Measurements from ENCODE around the gene LNPK. TPM values are rescaled to one million over a fixed set of nuclear protein-coding genes. Genes with fewer than 3 reads are reported as not detected.

Gene LNPK
- total RNA-seq, 1 donor = 55.0 TPM

DNA sequence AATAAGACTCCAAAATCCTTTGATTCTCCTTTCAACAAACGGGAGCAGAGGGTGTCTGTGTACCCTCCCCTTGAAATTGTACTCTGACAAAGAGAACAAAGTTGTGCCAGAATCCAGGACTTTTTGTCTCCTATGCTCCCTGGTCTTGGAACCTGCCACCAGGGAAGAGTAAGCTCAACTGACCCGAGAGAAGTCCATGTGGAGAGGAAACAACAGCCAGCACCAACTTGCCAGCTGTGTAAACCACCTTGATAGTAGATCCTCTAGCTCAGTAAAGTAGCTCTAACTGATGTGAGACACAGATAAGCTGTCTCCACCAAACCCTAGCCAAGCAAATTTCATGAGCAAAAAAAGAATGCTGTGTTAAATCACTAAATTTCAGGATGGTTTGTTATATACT, 46.9 kb downstream of the LNPK start:
- H3K9me3 ChIP-seq (ENCODE audit: low read depth, low read length) = no peaks in the 10 kb centered on the region
- H3K4me2 ChIP-seq (ENCODE audit: insufficient read depth, low read length) = no peak overlapping the region
- H3K27me3 ChIP-seq (ENCODE audit: insufficient read depth, low read length) = no peaks in the 10 kb centered on the region
- TF ChIP-seq, protein P1, sequence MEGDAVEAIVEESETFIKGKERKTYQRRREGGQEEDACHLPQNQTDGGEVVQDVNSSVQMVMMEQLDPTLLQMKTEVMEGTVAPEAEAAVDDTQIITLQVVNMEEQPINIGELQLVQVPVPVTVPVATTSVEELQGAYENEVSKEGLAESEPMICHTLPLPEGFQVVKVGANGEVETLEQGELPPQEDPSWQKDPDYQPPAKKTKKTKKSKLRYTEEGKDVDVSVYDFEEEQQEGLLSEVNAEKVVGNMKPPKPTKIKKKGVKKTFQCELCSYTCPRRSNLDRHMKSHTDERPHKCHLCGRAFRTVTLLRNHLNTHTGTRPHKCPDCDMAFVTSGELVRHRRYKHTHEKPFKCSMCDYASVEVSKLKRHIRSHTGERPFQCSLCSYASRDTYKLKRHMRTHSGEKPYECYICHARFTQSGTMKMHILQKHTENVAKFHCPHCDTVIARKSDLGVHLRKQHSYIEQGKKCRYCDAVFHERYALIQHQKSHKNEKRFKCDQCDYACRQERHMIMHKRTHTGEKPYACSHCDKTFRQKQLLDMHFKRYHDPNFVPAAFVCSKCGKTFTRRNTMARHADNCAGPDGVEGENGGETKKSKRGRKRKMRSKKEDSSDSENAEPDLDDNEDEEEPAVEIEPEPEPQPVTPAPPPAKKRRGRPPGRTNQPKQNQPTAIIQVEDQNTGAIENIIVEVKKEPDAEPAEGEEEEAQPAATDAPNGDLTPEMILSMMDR (IDR thresholded peaks at IDR 0.05; ENCODE audit: extremely low read depth, low read depth, low read length) = no peak
- H3K79me2 ChIP-seq (ENCODE audit: insufficient read depth, low read length) = no peaks in the 10 kb centered on the region
- no peak overlapping the region for H2AFZ ChIP-seq (ENCODE audit: low read length)
- H3K27ac ChIP-seq (ENCODE audit: low read depth, low read length) = no peak overlapping the region
- H3K4me1 ChIP-seq (ENCODE audit: insufficient read depth, low read length) = no peaks in the 10 kb centered on the region
- DNase-seq (ENCODE audit: insufficient read length, low spot score, missing footprints) = no peak
- H3K4me3 ChIP-seq (ENCODE audit: insufficient read depth, low read length) = no peak overlapping the region
- no peaks in the 10 kb centered on the region for H4K20me1 ChIP-seq (ENCODE audit: insufficient read depth, low read length)
- H3K36me3 ChIP-seq (ENCODE audit: insufficient read depth, low read length) = peaks cover 3% of the 10 kb centered on the region

DNA sequence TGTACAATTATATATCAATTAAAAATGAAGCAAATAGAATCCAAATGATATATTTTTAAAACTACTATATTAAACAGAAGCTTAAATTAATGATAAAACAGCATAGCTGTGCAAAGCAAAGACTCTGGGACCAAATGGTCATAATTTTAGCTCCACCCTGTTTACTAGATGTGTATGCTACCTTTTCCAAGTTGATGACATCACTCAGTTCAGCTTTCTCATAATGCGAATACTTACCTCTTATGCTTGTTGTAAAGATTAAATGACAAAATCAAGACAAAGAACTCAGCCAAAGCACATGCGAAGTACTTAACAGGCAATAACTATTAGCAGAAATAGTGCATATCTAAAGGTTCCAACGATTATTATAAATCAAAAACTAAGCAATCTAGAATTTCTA, 51.6 kb downstream of the LNPK start:
- Histone ChIP-seq H3K27ac (ENCODE audit: low read depth, low read length) (no peak overlapping the region), H3K4me3 (ENCODE audit: insufficient read depth, low read length) (no peak overlapping the region), H4K20me1 (ENCODE audit: insufficient read depth, low read length) (no peaks in the 10 kb centered on the region), H3K4me1 (ENCODE audit: insufficient read depth, low read length) (no peaks in the 10 kb centered on the region), H3K4me2 (ENCODE audit: insufficient read depth, low read length) (no peak overlapping the region), H3K27me3 (ENCODE audit: insufficient read depth, low read length) (no peaks in the 10 kb centered on the region), H3K9me3 (ENCODE audit: low read depth, low read length) (no peaks in the 10 kb centered on the region), H3K79me2 (ENCODE audit: insufficient read depth, low read length) (no peaks in the 10 kb centered on the region), H2AFZ (ENCODE audit: low read length) (no peak overlapping the region), H3K36me3 (ENCODE audit: insufficient read depth, low read length) (no peaks in the 10 kb centered on the region)
- TF ChIP-seq, protein P1 (IDR thresholded peaks at IDR 0.05; ENCODE audit: extremely low read depth, low read depth, low read length) = no peak
- no peak for DNase-seq (ENCODE audit: insufficient read length, low spot score, missing footprints)

GRCh38 chr2:175948191-175948590, 53.9 kb downstream of the LNPK start:
- Histone ChIP-seq H3K79me2 (ENCODE audit: insufficient read depth, low read length) (no peaks in the 10 kb centered on the region), H3K4me2 (ENCODE audit: insufficient read depth, low read length) (no peak overlapping the region), H3K9me3 (ENCODE audit: low read depth, low read length) (no peaks in the 10 kb centered on the region), H2AFZ (ENCODE audit: low read length) (no peak overlapping the region), H3K36me3 (ENCODE audit: insufficient read depth, low read length) (no peaks in the 10 kb centered on the region), H3K27ac (ENCODE audit: low read depth, low read length) (no peak overlapping the region), H4K20me1 (ENCODE audit: insufficient read depth, low read length) (no peaks in the 10 kb centered on the region), H3K4me1 (ENCODE audit: insufficient read depth, low read length) (no peaks in the 10 kb centered on the region), H3K4me3 (ENCODE audit: insufficient read depth, low read length) (no peak overlapping the region), H3K27me3 (ENCODE audit: insufficient read depth, low read length) (no peaks in the 10 kb centered on the region)
- TF ChIP-seq, protein P1 (IDR thresholded peaks at IDR 0.05; ENCODE audit: extremely low read depth, low read depth, low read length) = no peak
- no peak for DNase-seq (ENCODE audit: insufficient read length, low spot score, missing footprints)

GRCh38 chr2:175947073-175947472, 55.0 kb downstream of the LNPK start:
- no peaks in the 10 kb centered on the region for H3K36me3 ChIP-seq (ENCODE audit: insufficient read depth, low read length)
- DNase-seq (ENCODE audit: insufficient read length, low spot score, missing footprints) = no peak
- no peak overlapping the region for H3K4me3 ChIP-seq (ENCODE audit: insufficient read depth, low read length)
- H3K79me2 ChIP-seq (ENCODE audit: insufficient read depth, low read length) = no peaks in the 10 kb centered on the region
- TF ChIP-seq, protein P1 (IDR thresholded peaks at IDR 0.05; ENCODE audit: extremely low read depth, low read depth, low read length) = no peak
- H3K27me3 ChIP-seq (ENCODE audit: insufficient read depth, low read length) = no peaks in the 10 kb centered on the region
- H2AFZ ChIP-seq (ENCODE audit: low read length) = no peak overlapping the region
- H3K4me1 ChIP-seq (ENCODE audit: insufficient read depth, low read length) = no peaks in the 10 kb centered on the region
- no peak overlapping the region for H3K4me2 ChIP-seq (ENCODE audit: insufficient read depth, low read length)
- no peaks in the 10 kb centered on the region for H4K20me1 ChIP-seq (ENCODE audit: insufficient read depth, low read length)
- H3K9me3 ChIP-seq (ENCODE audit: low read depth, low read length) = no peaks in the 10 kb centered on the region
- H3K27ac ChIP-seq (ENCODE audit: low read depth, low read length) = no peak overlapping the region
